Measurements from ENCODE around the gene ZNF580. TPM values are rescaled to one million over a fixed set of nuclear protein-coding genes. Genes with fewer than 3 reads are reported as not detected.

Gene ZNF580
- total and polyA plus RNA-seq, 2 of the 8 experiments (the other 6 are each of a cell fraction or from before 2014, with no cell fraction given): 12.0 to 24.6 TPM

- Histone ChIP-seq H3K4ac (replicated peaks; ENCODE audit: insufficient read length, low read depth, low read length) (no peak overlapping the region), H4K91ac (replicated peaks; ENCODE audit: insufficient read length, low read length) (no peak overlapping the region), H3K14ac (ENCODE audit: insufficient read length) (no peak overlapping the region), H3K4me3 (ENCODE audit: extremely low read depth in 1 of 4, insufficient read depth in 2 of 4, low read depth in 3 of 4, low read length in 4 of 4) (no peak overlapping the region), H2BK15ac (ENCODE audit: low read length) (no peak overlapping the region), H3K18ac (ENCODE audit: extremely low read depth, low read length) (no peak overlapping the region), H3K36me3 (ENCODE audit: control insufficient read depth in 2 of 4, insufficient read depth in 4 of 4, low read length in 3 of 4) (peaks cover 7 to 32% (median 23%) of the 10 kb centered on the region in 4 experiments; a peak in 7 of 8 replicates), H3K4me1 (replicated peaks in 1 of 4; ENCODE audit: control insufficient read depth in 3 of 4, insufficient read depth in 4 of 4, low read length in 3 of 4) (peaks cover 0 to 2% (median 0%) of the 10 kb centered on the region in 4 experiments; a peak in 2 of 7 replicates), H2BK20ac (ENCODE audit: low read length) (no peak overlapping the region), H3K23ac (ENCODE audit: insufficient read length) (no peak overlapping the region), H4K8ac (ENCODE audit: extremely low read depth, insufficient read depth, low read length) (no peak overlapping the region), H2BK5ac (ENCODE audit: low read depth, low read length) (no peak overlapping the region; the same call in 1 of the 2 replicates), H3K23me2 (ENCODE audit: low read depth, low read length) (peaks cover 4% of the 10 kb centered on the region; the same call in 1 of the 2 replicates), H4K20me1 (replicated peaks in 1 of 2; ENCODE audit: control insufficient read depth in 1 of 2, insufficient read depth in 2 of 2, low read length in 2 of 2) (peaks cover 10 to 35% of the 10 kb centered on the region in 2 experiments), H2AFZ (ENCODE audit: low read length) (no peak overlapping the region), H3K79me2 (ENCODE audit: control insufficient read depth in 1 of 2, insufficient read depth in 2 of 2, low read length in 2 of 2) (peaks cover 19 to 71% of the 10 kb centered on the region in 2 experiments), H4K5ac (ENCODE audit: insufficient read length, low read depth, low read length) (no peak overlapping the region), H3K56ac (replicated peaks; ENCODE audit: insufficient read length, low read depth, low read length) (no peak overlapping the region), H3K27ac (ENCODE audit: low read depth, low read length) (no peak overlapping the region), H3K27me3 (replicated peaks in 1 of 4; ENCODE audit: control insufficient read depth in 3 of 4, extremely low read depth in 1 of 4, insufficient read depth in 3 of 4, low read length in 3 of 4) (no peaks in the 10 kb centered on the region), H3K9me3 (ENCODE audit: insufficient read depth in 2 of 2, low read depth in 1 of 2, low read length in 1 of 2) (no peaks in the 10 kb centered on the region), H3K4me2 (ENCODE audit: insufficient read depth in 1 of 2, low read depth in 2 of 2, low read length in 2 of 2) (no peak overlapping the region), H3K9ac (replicated peaks in 1 of 4; ENCODE audit: extremely low read depth in 1 of 4, low read depth in 3 of 4, low read length in 3 of 4) (no peak overlapping the region), H2BK12ac (ENCODE audit: low read depth, low read length) (no peak overlapping the region), H2AK5ac (ENCODE audit: low read depth, low read length) (no peak overlapping the region), H2BK120ac (replicated peaks; ENCODE audit: low read depth, low read length) (no peak overlapping the region), H3K79me1 (ENCODE audit: low read depth, low read length) (peaks cover 22% of the 10 kb centered on the region)
- CTCF ChIA-PET (ENCODE audit: partially characterized antibody): interaction anchor here (1.2 to 1.4 kb wide), 2 partner anchors 23 to 26 kb away, joined by 3 to 5 read pairs; no protein-coding TSS in a partner anchor
- POLR2A ChIA-PET (ENCODE audit: partially characterized antibody): interaction anchor here (0.8 to 1.0 kb wide), 3 partner anchors 9 to 18 kb away, joined by 3 read pairs; no protein-coding TSS in a partner anchor
- DNase-seq (ENCODE audit: low read depth in 1 of 2, low spot score in 2 of 2) (no peak), FAIRE-seq (no peak)
- 88% methylated on average over 20 of the region's 20 CpGs; no CpG with 5 or more reads in 1 of the 2 experiments for WGBS, 2 experiments (ENCODE audit: extremely low coverage in 1 of 2, insufficient coverage in 1 of 2, insufficient read length in 1 of 2, insufficient replicate concordance in 2 of 2, low coverage in 1 of 2, low lambda C conversion rate in 2 of 2, missing lambda C conversion rate in 1 of 2)
- TF ChIP-seq BACH1 (IDR thresholded peaks at IDR 0.05; ENCODE audit: low read length) (no peak), TBP (IDR thresholded peaks at IDR 0.05; ENCODE audit: low read depth, low read length) (no peak), NRF1 (IDR thresholded peaks at IDR 0.05; ENCODE audit: low read depth, low read length) (no peak), ATF2 (IDR thresholded peaks at IDR 0.05; ENCODE audit: low read length) (no peak), SUZ12 (IDR thresholded peaks at IDR 0.05; ENCODE audit: low read length) (no peak), RXRA (IDR thresholded peaks at IDR 0.05; ENCODE audit: insufficient read depth, low read depth, low read length) (no peak), JUND (IDR thresholded peaks at IDR 0.05; ENCODE audit: low read length) (no peak), KDM1A (IDR thresholded peaks at IDR 0.05; ENCODE audit: borderline replicate concordance, low read length) (no peak)
- TF ChIP-seq, protein P1, sequence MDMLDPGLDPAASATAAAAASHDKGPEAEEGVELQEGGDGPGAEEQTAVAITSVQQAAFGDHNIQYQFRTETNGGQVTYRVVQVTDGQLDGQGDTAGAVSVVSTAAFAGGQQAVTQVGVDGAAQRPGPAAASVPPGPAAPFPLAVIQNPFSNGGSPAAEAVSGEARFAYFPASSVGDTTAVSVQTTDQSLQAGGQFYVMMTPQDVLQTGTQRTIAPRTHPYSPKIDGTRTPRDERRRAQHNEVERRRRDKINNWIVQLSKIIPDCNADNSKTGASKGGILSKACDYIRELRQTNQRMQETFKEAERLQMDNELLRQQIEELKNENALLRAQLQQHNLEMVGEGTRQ (IDR thresholded peaks at IDR 0.05; ENCODE audit: low read length): no peak
Observed at GRCh38 chr19:55680339-55681130, 39.7 kb downstream of the ZNF580 start.

All from H1 (cell line).